ENCODE results near the gene ARIH1. TPM values are rescaled to one million over a fixed set of nuclear protein-coding genes. Genes with fewer than 3 reads are reported as not detected.

ARIH1 gene
- polyA plus RNA-seq, 1 of the 3 experiments (the other 2 are of a cell fraction), result 48.3 TPM

DNA sequence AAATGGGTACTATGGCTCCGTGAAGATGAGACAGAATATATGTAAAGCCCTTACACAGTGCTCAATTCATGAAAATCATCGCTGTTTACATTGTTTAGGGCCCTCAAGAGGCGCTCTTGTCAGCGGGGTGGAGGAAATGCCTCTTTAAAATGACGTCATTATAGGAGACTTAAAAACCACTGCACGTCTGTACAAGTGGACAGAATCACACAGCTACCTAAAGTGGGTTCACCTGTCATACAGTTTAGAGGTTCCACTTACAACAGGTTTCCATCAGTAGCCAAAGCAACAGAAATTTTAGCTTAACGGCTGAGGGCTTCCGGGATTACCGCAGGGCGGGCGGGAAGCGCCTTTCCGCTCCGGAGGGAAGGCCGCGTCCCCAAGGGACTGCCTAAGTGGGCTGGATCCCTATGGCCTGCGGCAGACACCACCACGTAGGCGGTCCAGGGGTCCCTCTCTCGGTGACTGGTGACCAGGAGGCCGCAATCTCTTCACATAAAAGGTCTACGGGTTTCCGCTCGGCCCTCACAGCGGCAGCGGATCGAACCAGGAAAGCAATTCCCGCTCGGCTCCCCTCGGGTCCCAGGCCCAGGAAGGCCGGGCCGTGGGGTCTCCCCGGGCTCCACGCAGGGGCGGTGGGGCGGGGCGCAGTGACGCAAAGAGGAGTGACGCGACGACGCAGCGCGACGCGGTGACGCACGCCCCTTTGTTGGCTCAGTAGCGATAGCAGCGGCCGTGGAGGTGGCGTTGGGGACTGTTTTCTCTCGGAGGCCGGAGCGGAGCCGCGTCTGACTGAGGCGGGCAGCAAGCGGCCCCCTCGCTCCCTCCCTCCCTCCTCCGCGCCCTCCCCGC, at the start of gene ARIH1 (continued):
- TF ChIP-seq EP300 (IDR thresholded peaks at IDR 0.05; ENCODE audit: borderline replicate concordance in 1 of 2, low read depth in 1 of 2, low read length in 1 of 2), result peak in 1 of 2 experiments; percentile 15; a peak in 1 of 4 replicates
- no peak; the same call in 1 of the 2 replicates for TF ChIP-seq SMC3 (IDR thresholded peaks at IDR 0.05; ENCODE audit: low read depth, low read length)
- no peak; the same call in 1 of the 2 replicates for TF ChIP-seq MXI1 (IDR thresholded peaks at IDR 0.05; ENCODE audit: low read depth, low read length)
- peak; percentile 36 for TF ChIP-seq GABPA (IDR thresholded peaks at IDR 0.05; ENCODE audit: low read depth)
- peak; percentile 57 for TF ChIP-seq ELF1 (IDR thresholded peaks at IDR 0.05)
- TF ChIP-seq TCF12 (IDR thresholded peaks at IDR 0.05), result 0 out of 2 replicates have a peak, but pooled peaks have one; percentile 12
- TF ChIP-seq POLR2AphosphoS5 (IDR thresholded peaks at IDR 0.05; ENCODE audit: low read depth, low read length), result peak; percentile 88
- TF ChIP-seq JUND (IDR thresholded peaks at IDR 0.05), result no peak; the same call in 1 of the 2 replicates
- TF ChIP-seq TEAD4 (IDR thresholded peaks at IDR 0.05; ENCODE audit: borderline replicate concordance, insufficient read depth), result 0 out of 2 replicates have a peak, but pooled peaks have one; percentile 23
- 0 out of 2 replicates have a peak, but pooled peaks have one; percentile 20 for TF ChIP-seq RCOR1 (IDR thresholded peaks at IDR 0.05; ENCODE audit: low read length)
- no peak for TF ChIP-seq FOXM1 (IDR thresholded peaks at IDR 0.05; ENCODE audit: low read depth)
- TF ChIP-seq TAF1 (IDR thresholded peaks at IDR 0.05; ENCODE audit: borderline replicate concordance, low read depth, low read length), result peak; percentile 94
- TF ChIP-seq, protein P1, sequence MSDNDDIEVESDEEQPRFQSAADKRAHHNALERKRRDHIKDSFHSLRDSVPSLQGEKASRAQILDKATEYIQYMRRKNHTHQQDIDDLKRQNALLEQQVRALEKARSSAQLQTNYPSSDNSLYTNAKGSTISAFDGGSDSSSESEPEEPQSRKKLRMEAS (IDR thresholded peaks at IDR 0.05; ENCODE audit: low read depth), result peak; percentile 79
- TF ChIP-seq, protein P2, sequence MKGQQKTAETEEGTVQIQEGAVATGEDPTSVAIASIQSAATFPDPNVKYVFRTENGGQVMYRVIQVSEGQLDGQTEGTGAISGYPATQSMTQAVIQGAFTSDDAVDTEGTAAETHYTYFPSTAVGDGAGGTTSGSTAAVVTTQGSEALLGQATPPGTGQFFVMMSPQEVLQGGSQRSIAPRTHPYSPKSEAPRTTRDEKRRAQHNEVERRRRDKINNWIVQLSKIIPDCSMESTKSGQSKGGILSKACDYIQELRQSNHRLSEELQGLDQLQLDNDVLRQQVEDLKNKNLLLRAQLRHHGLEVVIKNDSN (IDR thresholded peaks at IDR 0.05; ENCODE audit: borderline replicate concordance, low read depth), result no peak

DNA sequence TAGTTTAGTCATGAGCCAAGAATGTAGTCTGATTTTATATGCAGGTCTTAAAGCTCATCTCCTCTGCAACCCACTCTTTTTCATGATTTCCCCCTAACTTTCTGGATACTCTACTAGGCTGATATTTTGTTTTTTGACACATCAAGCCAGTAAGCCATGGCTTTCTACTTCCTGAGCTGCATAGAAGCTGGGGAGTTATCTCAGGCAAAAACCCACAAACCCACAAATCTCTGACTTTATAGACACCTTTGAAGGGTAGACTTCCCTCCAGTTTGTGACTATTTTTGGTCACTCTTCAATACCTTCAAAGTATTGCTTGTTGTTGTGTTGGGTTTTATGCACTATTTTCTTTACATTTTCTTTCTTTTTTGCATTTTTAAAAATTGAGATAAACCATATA, 47.4 kb upstream of the ARIH1 start:
- peaks cover 4% of the 10 kb centered on the region for H3F3A ChIP-seq (replicated peaks; ENCODE audit: insufficient read depth)
- no peak overlapping the region for H3K27ac ChIP-seq (ENCODE audit: low read depth in 2 of 2, low read length in 1 of 2)
- no peaks in the 10 kb centered on the region for H3K36me3 ChIP-seq (replicated peaks in 1 of 2; ENCODE audit: control insufficient read depth in 1 of 2, insufficient read depth in 2 of 2, low read length in 1 of 2)
- CTCF ChIA-PET, result no interaction called here
- POLR2A ChIA-PET, result no interaction called here
- no peaks in the 10 kb centered on the region for H3K9me2 ChIP-seq
- DNase-seq, result no peak
- no peak overlapping the region for H3K4me2 ChIP-seq
- H3K27me3 ChIP-seq (ENCODE audit: insufficient read depth), result no peaks in the 10 kb centered on the region
- no peak overlapping the region for H3K4me3 ChIP-seq (ENCODE audit: low read depth in 2 of 2, low read length in 1 of 2)
- H3K4me1 ChIP-seq (ENCODE audit: control insufficient read depth in 1 of 2, insufficient read depth in 2 of 2, low read depth in 1 of 2, low read length in 1 of 2), result no peaks in the 10 kb centered on the region
- H3K9ac ChIP-seq, result no peak overlapping the region
- no peak for TF ChIP-seq SMC3 (IDR thresholded peaks at IDR 0.05; ENCODE audit: low read depth, low read length)
- no peak for TF ChIP-seq MXI1 (IDR thresholded peaks at IDR 0.05; ENCODE audit: low read depth, low read length)
- no peak for TF ChIP-seq GATA2 (CRISPR knock-in tag; IDR thresholded peaks at IDR 0.05)
- TF ChIP-seq CHD2 (IDR thresholded peaks at IDR 0.05; ENCODE audit: low read length, partially characterized antibody), result no peak
- TF ChIP-seq, protein P3, sequence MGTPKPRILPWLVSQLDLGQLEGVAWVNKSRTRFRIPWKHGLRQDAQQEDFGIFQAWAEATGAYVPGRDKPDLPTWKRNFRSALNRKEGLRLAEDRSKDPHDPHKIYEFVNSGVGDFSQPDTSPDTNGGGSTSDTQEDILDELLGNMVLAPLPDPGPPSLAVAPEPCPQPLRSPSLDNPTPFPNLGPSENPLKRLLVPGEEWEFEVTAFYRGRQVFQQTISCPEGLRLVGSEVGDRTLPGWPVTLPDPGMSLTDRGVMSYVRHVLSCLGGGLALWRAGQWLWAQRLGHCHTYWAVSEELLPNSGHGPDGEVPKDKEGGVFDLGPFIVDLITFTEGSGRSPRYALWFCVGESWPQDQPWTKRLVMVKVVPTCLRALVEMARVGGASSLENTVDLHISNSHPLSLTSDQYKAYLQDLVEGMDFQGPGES (IDR thresholded peaks at IDR 0.05; ENCODE audit: low read depth, low read length), result no peak
- no peak for TF ChIP-seq ELF1 (IDR thresholded peaks at IDR 0.05)
- no peak for TF ChIP-seq POLR2AphosphoS5 (IDR thresholded peaks at IDR 0.05; ENCODE audit: low read depth, low read length)
- no peak for TF ChIP-seq MEF2A (IDR thresholded peaks at IDR 0.05; ENCODE audit: borderline replicate concordance, low read depth)
- TF ChIP-seq TEAD4 (IDR thresholded peaks at IDR 0.05; ENCODE audit: borderline replicate concordance, insufficient read depth), result no peak
- H4K20me1 ChIP-seq (ENCODE audit: insufficient read depth), result no peaks in the 10 kb centered on the region
- no peak overlapping the region for H2AFZ ChIP-seq (ENCODE audit: low read depth)
- no peaks in the 10 kb centered on the region for H3K79me2 ChIP-seq (ENCODE audit: insufficient read depth)
- H3K9me3 ChIP-seq, result peaks cover 6% of the 10 kb centered on the region; the same call in 1 of the 2 replicates

All from SK-N-SH (cell line).